Hindlimb muscle (tissue), 1 donor: Measurements from ENCODE around the gene PSMB7. TPM values are rescaled to one million over a fixed set of nuclear protein-coding genes. Genes with fewer than 3 reads are reported as not detected.

Source experiments
- DNase-seq: peaks from one replicate; pipeline ENCODE4 v3.0.0-alpha.2; 2013
- polyA plus RNA-seq: library from polyadenylated mRNA; unstranded; fragments of 120-200 nt; gene quantifications from one replicate; pipeline ENCODE4 v1.2.1, GENCODE V29; 2013; ENCODE audit not compliant: insufficient read length

PSMB7 gene
- 188 TPM for polyA plus RNA-seq

DNA sequence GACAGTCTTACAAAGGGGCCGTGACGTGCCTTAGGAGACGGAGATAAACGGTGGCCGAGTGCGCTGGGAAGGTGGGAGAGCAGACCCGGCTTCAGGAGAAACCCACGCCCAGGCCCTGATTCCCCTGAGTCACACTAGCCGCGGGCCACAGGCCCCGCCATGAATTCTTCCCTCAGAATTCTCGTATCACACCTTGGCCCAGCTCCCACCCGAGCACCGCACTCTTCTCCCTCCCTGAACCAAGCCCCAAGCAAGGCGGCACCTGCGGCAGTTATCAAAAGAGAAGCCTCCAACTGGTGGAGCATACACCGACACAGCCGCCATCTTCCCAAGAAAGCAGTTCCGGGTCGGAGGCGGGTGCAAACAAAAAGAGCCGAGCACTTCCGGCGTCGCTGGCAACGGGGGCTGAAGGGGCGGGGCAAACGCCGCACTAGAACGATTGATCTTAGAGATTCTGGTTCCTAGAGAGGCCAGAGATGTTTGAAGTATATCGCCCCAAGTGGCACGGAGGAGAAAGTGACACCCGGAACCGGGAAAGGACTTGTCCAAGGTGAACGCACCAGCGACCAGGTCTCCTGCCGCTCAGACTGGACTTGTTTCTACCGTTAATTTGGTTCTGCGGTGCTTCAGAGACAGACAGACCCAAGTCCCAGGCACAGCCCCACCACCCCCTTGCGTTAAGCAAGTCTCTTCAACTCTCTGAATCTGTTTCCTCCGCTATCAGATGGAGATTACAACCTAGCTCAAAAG is at the start of gene PSMB7:
TSS of gene PSMB7 (minus strand) at position 341 of the 750 bp plus-strand sequence. CDS start at position 324, 17 bp downstream.
- peak; percentile 96 for DNase-seq

DNA sequence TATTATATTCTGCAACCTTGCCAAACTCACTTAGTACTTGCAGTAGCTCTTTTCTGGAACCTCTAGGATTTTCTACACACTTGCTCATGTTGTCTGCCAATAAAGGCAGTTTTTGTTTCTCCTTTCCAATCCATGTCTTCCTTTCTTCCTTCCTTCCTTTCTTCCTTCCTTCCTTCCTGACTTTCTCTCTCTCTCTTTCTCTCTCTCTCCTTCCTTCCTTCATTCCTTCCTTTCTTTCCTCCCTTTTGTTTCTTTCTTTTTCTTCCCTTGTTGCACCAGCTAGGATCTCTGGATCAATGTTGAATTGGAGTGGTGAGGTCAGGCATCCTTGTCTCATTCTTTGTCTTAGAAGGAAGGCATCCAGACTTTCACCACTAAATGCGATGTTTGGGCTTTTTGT is 47.5 kb upstream of the PSMB7 start:
- no peak for DNase-seq

DNA sequence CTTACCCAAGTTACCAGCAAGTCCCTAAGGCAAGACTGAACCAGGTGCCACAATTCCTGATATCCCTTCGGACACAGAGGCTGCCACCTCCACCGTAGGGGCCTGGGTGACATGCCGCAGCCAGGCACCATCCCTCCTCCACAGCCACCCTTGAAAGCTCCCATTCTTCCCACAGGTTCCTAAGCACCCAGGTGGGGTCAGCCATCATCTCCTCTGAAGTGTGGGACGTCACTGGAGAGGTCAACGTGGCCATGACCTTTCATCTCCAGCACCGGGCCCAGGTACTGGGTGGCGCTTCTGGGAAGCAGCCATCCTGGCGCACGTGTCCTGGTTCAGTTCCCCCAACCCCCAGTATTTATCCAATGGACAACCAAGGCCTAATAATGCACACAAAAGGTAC is 43.2 kb upstream of the PSMB7 start:
- DNase-seq, result no peak

- no peak for DNase-seq
Measured at GRCh38 chr9:124457887-124458431, 42.7 kb upstream of the PSMB7 start.

DNA sequence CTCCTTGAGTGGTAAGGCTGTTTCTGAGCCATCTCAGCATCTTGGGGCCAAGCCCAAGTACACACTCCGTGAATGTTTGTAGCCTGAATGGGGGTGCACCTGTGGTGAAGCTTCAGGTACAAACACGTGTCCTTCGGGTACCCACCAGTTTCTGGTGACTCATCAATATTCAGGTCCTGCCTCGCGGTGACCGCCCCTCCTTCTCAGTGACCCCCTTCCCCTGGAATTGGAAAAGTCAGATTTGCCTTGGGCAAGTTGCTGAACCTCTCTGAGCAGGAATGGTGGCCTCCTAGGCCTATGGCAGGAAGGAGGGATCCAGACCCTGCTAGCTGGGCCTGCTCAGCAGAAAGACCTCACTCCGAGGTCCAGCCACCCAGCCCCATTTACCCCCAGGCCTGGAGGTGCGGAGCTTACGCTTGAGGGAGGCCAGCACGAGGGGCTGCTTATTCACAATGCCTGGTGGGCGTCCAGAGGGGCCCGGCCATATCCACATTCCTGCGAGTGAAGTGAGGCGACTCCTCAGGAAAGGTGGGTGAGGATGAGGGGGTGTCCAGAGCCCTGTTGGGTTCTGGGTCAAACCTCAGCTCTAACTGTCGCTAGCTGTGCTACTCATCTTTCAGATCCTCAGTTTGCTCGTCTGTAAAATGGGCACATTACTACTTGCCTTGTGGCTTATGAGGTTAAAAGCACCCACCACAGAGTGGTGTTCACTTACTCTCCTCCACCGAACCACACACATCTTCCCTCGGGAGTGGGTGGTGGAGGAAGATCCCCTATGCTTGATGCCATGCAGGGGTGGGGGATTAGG is 42.0 kb upstream of the PSMB7 start:
- no peak for DNase-seq

- DNase-seq, result no peak
Measured at GRCh38 chr9:124456341-124457078, 41.3 kb upstream of the PSMB7 start.

GRCh38 chr9:124455820-124456219 is 40.6 kb upstream of the PSMB7 start:
- no peak for DNase-seq

DNA sequence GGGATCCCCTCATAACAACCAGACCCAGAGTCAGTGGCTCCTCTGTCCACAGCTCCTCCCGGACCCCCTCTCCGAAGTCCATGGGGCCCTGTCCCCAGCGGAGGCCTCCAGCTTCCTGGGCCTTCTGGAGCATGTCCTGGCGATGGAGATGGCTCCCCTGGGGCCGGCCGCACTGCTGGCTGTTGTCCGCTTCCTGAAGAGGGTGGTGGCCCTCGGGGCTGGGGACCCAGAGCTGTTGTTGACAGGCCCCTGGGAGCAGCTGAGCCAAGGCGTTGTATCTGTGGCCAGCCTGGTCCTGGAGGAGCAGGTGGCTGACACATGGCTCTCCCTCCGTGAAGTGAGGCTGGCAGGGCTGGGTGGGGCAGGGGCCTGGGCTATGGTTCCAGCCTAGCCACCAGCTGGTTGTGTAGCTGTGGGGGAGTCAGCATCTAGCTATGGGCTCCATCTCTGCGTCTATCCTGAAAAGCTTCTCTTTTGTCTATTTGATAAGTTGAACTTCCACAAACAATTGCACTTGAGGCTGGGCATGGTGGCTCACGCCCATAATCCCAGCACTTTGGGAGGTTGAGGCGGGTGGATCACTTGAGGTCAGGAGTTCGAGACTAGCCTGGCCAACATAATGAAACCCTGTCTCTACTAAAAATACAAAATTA is 39.7 kb upstream of the PSMB7 start:
- DNase-seq, result no peak

GRCh38 chr9:124454296-124454695 is 39.1 kb upstream of the PSMB7 start:
- DNase-seq, result no peak

DNA sequence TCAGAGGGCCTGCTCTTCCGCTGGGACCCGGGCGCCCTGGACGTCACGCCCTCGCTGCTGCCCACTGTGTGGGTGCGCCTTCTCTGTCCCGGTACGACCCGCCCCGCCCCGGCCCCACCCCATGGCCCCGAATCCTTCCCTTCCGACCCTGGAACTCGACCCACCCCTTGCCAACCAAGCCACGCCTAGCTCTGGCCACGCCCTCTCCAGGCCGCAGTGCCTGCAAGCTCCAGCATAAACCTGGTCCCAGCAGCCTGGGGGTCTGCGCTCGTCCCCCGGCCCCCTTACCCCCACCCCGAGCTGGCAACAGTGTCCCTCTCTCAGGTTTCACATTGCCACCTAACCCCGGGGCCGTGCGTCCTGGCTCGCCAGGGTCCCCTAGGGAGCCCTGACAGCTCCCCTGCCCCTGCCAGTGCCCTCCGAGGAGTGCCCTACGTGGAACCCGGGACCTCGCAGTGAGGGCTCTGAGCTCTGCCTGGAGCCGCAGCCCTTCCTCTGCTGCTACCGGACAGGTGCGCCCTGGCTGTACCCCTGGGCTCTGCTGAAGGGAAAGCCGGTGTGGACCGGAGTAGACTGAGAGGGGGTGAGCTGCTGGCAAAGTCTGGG is 38.4 kb upstream of the PSMB7 start:
- DNase-seq, result no peak

DNA sequence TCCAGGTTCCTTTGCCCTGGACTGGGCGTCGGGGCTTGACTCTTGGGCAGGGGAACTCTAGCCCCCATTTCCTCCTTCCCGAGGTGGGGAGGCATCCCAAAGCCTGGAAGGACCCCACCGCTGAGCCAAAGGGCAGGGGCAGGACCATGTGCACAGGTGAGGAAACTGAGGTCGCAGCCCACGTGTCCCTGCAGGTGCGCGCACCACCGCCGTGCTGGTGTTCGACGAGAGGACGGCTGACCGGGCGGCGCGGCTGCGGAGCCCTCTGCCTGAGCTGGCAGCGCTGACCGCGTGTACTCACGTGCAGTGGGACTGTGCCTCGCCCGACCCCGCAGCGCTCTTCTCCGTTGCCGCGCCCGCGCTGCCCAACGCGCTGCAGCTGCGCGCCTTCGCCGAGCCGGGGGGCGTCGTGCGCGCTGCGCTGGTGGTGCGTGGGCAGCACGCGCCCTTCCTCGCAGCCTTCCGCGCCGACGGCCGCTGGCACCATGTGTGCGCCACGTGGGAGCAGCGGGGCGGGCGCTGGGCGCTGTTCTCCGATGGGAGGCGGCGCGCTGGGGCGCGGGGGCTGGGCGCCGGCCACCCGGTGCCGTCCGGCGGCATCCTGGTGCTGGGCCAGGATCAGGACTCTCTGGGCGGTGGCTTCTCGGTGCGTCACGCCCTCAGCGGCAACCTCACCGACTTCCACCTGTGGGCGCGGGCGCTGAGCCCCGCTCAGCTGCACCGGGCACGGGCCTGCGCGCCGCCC is 37.8 kb upstream of the PSMB7 start:
- no peak for DNase-seq

- no peak for DNase-seq
Measured at GRCh38 chr9:124452326-124452725, 37.1 kb upstream of the PSMB7 start.

GRCh38 chr9:124450931-124451661 is 35.9 kb upstream of the PSMB7 start:
- no peak for DNase-seq

- DNase-seq, result no peak
Measured at GRCh38 chr9:124450241-124450924, 35.1 kb upstream of the PSMB7 start, which contains the start of gene ADGRD2. TSS of gene ADGRD2 (plus strand) at chr9:124450451. CDS start at chr9:124451667, 1,216 bp downstream.

DNA sequence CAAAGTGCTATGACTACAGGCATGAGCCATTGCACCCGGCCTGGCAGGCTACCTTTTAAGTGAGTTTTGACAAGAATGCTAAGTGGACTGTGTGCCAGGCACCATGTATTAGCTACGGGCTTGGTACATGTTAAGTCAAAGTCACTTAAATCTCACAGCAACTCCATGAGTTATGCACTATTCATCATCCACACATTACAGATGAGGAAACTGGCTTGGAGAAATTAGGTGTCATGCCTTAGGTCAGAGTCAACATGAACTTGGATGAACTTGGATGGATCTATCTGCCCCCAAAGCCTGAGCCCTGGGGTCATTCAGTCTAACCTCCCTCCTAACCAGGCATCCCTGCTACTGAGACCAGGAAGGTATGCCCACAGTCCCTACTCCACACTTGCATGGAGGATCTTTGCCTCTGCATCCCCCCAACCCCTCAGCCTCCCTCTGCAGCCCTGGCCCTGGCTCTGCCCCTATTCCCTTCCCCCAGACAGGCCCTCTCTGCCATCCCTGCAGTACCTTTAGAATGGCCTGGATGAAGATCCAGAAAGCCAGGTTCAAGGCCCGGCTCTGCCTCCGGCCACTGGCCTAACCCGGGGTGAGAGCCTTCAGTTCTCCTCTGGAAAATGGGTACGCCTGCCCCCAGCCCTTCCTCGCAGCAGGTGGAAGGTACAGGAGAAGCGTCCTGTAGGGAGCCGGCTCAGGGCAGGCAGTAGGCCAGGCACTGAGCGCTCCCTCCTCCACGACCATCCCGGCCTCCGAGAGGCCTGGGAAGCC is 34.3 kb upstream of the PSMB7 start:
- DNase-seq, result no peak

GRCh38 chr9:124448019-124448418 is 32.8 kb upstream of the PSMB7 start:
- no peak for DNase-seq

DNA sequence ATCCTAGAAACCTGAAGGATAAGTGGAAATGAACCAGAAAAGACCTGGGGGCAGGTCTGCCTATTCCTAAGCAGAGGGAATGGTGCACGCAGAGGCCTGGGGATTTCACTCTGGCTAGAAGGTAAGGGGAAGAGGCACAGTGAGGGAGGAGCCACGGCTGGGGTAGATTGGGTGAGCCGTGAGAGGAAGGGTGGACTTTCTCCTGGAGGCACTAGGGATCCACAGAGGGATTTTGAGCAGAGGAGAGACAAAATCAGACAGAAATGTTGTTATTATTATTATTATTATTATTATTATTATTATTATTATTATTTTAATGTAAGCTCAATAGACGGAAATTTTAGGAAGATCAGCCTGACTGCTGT is 32.0 kb upstream of the PSMB7 start:
- no peak for DNase-seq

DNA sequence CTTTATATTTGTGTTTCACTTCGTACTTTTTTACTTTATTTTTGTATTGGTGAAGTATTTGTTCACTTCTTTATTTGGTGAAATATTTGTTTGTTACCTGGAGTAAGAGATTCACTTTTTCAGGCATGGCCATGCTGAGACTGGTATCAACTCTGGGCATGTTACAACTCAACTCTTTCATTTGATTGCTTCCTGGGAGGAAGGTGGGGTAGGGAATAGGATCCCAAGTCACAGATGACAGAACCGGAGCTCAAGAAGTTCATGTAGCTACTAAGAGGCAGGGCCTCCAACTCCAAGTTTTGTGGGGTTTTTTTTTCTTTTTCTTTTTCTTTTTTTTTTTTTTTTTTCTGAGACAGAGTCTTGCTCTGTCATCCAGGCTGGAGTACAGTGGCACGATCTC is 28.9 kb upstream of the PSMB7 start:
- no peak for DNase-seq

DNA sequence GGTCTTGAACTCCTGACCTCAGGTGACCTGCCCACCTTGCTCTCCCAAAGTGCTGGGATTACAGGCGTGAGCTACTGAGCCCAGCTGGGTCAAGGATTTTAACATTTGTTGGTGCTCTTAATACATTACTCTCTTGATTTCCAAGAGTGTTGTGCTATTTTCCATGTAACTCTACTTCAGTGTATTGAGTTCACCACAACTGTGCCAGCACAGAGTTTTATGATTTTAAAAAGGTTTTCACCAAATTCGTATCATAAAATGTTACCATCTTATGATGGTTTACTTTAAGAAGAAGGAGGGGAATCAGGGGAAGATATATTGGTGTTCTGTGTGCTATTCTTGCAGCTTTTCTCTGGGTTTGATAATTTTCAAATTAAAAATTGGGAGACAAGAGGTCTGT is 28.4 kb upstream of the PSMB7 start:
- no peak for DNase-seq
